ENCODE data around the gene MCUR1. TPM values are rescaled to one million over a fixed set of nuclear protein-coding genes. Genes with fewer than 3 reads are reported as not detected.
A peak's percentile ranks its signal among the peaks of the same experiment; 100 is the strongest.
"Not testable (repeated sequence)": the region's sequence is repeated elsewhere in the genome, so short reads cannot be mapped to it uniquely, and the experiment has no call there.

The MCUR1 gene
- total RNA-seq, 1 donor from 2014 or later = 25.3 TPM

- H3K4me3 Mint-ChIP-seq = no peak overlapping the region
- no peak for DNase-seq (ENCODE audit: extremely low spot score, unreplicated experiment)
- TF ChIP-seq CTCF (conservative IDR thresholded peaks at IDR 0.05) = peak; percentile 63
- no peaks in the 10 kb centered on the region for H3K36me3 Mint-ChIP-seq
- H3K27me3 Mint-ChIP-seq = no peaks in the 10 kb centered on the region
- H3K9me3 Mint-ChIP-seq = no peaks in the 10 kb centered on the region
- H3K27ac Mint-ChIP-seq = no peak overlapping the region
- H3K4me1 Mint-ChIP-seq (ENCODE audit: unreplicated experiment) = peaks cover 11% of the 10 kb centered on the region
Observed at GRCh38 chr6:13846841-13847240, 32.5 kb upstream of the MCUR1 start.

GRCh38 chr6:13841936-13842335 lies 27.6 kb upstream of the MCUR1 start:
- H3K27ac Mint-ChIP-seq = no peak overlapping the region
- TF ChIP-seq CTCF (conservative IDR thresholded peaks at IDR 0.05) = no peak
- no peaks in the 10 kb centered on the region for H3K36me3 Mint-ChIP-seq
- no peaks in the 10 kb centered on the region for H3K27me3 Mint-ChIP-seq
- H3K9me3 Mint-ChIP-seq = peaks cover 3% of the 10 kb centered on the region
- DNase-seq (ENCODE audit: extremely low spot score, unreplicated experiment) = no peak
- H3K4me1 Mint-ChIP-seq (ENCODE audit: unreplicated experiment) = peaks cover 3% of the 10 kb centered on the region
- H3K4me3 Mint-ChIP-seq = no peak overlapping the region

GRCh38 chr6:13838616-13839015 lies 24.3 kb upstream of the MCUR1 start:
- H3K36me3 Mint-ChIP-seq = no peaks in the 10 kb centered on the region
- H3K9me3 Mint-ChIP-seq = peaks cover 6% of the 10 kb centered on the region
- H3K27ac Mint-ChIP-seq = no peak overlapping the region
- H3K27me3 Mint-ChIP-seq = no peaks in the 10 kb centered on the region
- H3K4me3 Mint-ChIP-seq = no peak overlapping the region
- DNase-seq (ENCODE audit: extremely low spot score, unreplicated experiment) = no peak
- H3K4me1 Mint-ChIP-seq (ENCODE audit: unreplicated experiment) = no peaks in the 10 kb centered on the region
- TF ChIP-seq CTCF (conservative IDR thresholded peaks at IDR 0.05) = no peak

GRCh38 chr6:13836170-13836569 lies 21.8 kb upstream of the MCUR1 start:
- H3K4me3 Mint-ChIP-seq = no peak overlapping the region
- no peaks in the 10 kb centered on the region for H3K4me1 Mint-ChIP-seq (ENCODE audit: unreplicated experiment)
- H3K27ac Mint-ChIP-seq = no peak overlapping the region

GRCh38 chr6:13834790-13835189 lies 20.4 kb upstream of the MCUR1 start:
- Mint-ChIP-seq H3K27ac (no peak overlapping the region), H3K4me1 (ENCODE audit: unreplicated experiment) (no peaks in the 10 kb centered on the region), H3K9me3 (peaks cover 6% of the 10 kb centered on the region), H3K36me3 (no peaks in the 10 kb centered on the region), H3K27me3 (no peaks in the 10 kb centered on the region), H3K4me3 (no peak overlapping the region)
- no peak for DNase-seq (ENCODE audit: extremely low spot score, unreplicated experiment)
- TF ChIP-seq CTCF (conservative IDR thresholded peaks at IDR 0.05) = no peak

More at GRCh38 chr6:13836170-13836569, 21.8 kb upstream of the MCUR1 start:
- peaks cover 6% of the 10 kb centered on the region for H3K9me3 Mint-ChIP-seq
- no peak for TF ChIP-seq CTCF (conservative IDR thresholded peaks at IDR 0.05)
- no peaks in the 10 kb centered on the region for H3K36me3 Mint-ChIP-seq
- no peaks in the 10 kb centered on the region for H3K27me3 Mint-ChIP-seq
- no peak for DNase-seq (ENCODE audit: extremely low spot score, unreplicated experiment)

- not testable (repeated sequence) for H3K27me3 Mint-ChIP-seq; H3K27ac Mint-ChIP-seq; DNase-seq (ENCODE audit: extremely low spot score, unreplicated experiment); H3K36me3 Mint-ChIP-seq; H3K4me3 Mint-ChIP-seq; H3K9me3 Mint-ChIP-seq; H3K4me1 Mint-ChIP-seq (ENCODE audit: unreplicated experiment)
Observed at GRCh38 chr6:13834018-13834417, 19.7 kb upstream of the MCUR1 start.
